Suprapubic skin (tissue), 4 donors: ENCODE results near the gene TRMT2A. TPM values are rescaled to one million over a fixed set of nuclear protein-coding genes. Genes with fewer than 3 reads are reported as not detected.

Source experiments
- DNase-seq, 2 donors: peaks; one replicate each; pipeline ENCODE4 v3.0.0-alpha.2; 2019; ENCODE audit warnings: low spot score in 2 of 2
- H3K27ac ChIP-seq: fragments of 200-600 bp; sonication (generic); one replicate; pipeline ENCODE4 v1.5.1; 2019
- H3K27me3 ChIP-seq: fragments of 200-600 bp; sonication (generic); one replicate; pipeline ENCODE4 v1.5.1; 2019
- H3K36me3 ChIP-seq: fragments of 200-600 bp; sonication (generic); one replicate; pipeline ENCODE4 v1.5.1; 2019
- H3K4me1 ChIP-seq: fragments of 200-600 bp; sonication (generic); one replicate; pipeline ENCODE4 v1.5.1; 2019
- H3K4me3 ChIP-seq: fragments of 200-600 bp; sonication (generic); one replicate; pipeline ENCODE4 v1.5.1; 2019; ENCODE audit warnings: mild to moderate bottlenecking
- H3K9me3 ChIP-seq: fragments of 200-600 bp; sonication (generic); one replicate; pipeline ENCODE4 v1.5.1; 2019
- CTCF ChIP-seq, 2 donors: fragments of 200-600 bp in 1 of 2; fragments of 450-650 bp in 1 of 2; sonication (generic) in 1 of 2; IDR thresholded peaks; one replicate each; pipeline ENCODE4 v1.5.1; 2016 to 2019; ENCODE audit warnings: antibody characterized with exemption in 2 of 2, mild to moderate bottlenecking in 1 of 2, moderate library complexity in 1 of 2
- EP300 ChIP-seq: sonication (generic); formaldehyde crosslinking; IDR thresholded peaks from one replicate; pipeline ENCODE4 v1.6.1; 2017; ENCODE audit warnings: antibody characterized with exemption
- POLR2A ChIP-seq, 2 donors: fragments of 450-650 bp; IDR thresholded peaks; one replicate each; pipeline ENCODE4 v1.6.1; 2017; ENCODE audit warnings: antibody characterized with exemption in 2 of 2, mild to moderate bottlenecking in 2 of 2, moderate library complexity in 2 of 2
- POLR2AphosphoS5 ChIP-seq, 3 donors: sonication (generic); formaldehyde crosslinking; IDR thresholded peaks; one replicate each; pipeline ENCODE4 v1.6.1; 2017; ENCODE audit warnings: antibody characterized with exemption in 3 of 3
- WGBS: methylation state at CpG from one replicate; pipeline ENCODE4 v1.1.5; 2018; 5-methylcytosine and 5-hydroxymethylcytosine counted together
- total RNA-seq, 4 donors: library from RNA; depleted of rRNA; stranded (reverse); fragments of >200 nt; gene quantifications; one replicate each; pipeline ENCODE4 v1.1.0, GENCODE V29; 2016

The TRMT2A gene
- total RNA-seq, 4 donors from 2014 or later = 52.0 to 98.6 (median 55.7) TPM

GRCh38 chr22:20096574-20097420 lies 20.2 kb downstream of the TRMT2A start:
- Histone ChIP-seq H3K9me3 (peaks cover 4% of the 10 kb centered on the region), H3K36me3 (peaks cover 91% of the 10 kb centered on the region), H3K4me1 (peaks cover 3% of the 10 kb centered on the region), H3K27me3 (no peaks in the 10 kb centered on the region), H3K4me3 (no peak overlapping the region), H3K27ac (no peak overlapping the region)
- TF ChIP-seq CTCF (IDR thresholded peaks at IDR 0.05) = no peak
- TF ChIP-seq POLR2A (IDR thresholded peaks at IDR 0.05) = no peak
- no peak for TF ChIP-seq POLR2AphosphoS5 (IDR thresholded peaks at IDR 0.05)
- TF ChIP-seq EP300 = no peak
- DNase-seq = no peak
- 98% methylated on average over 2 of the region's 2 CpGs for WGBS

GRCh38 chr22:20095521-20095920 lies 21.5 kb downstream of the TRMT2A start:
- H3K27me3 ChIP-seq = no peaks in the 10 kb centered on the region
- WGBS = 92% methylated on average over 4 of the region's 4 CpGs
- peaks cover 3% of the 10 kb centered on the region for H3K4me1 ChIP-seq
- no peak overlapping the region for H3K4me3 ChIP-seq
- H3K36me3 ChIP-seq = peaks cover 98% of the 10 kb centered on the region
- peaks cover 4% of the 10 kb centered on the region for H3K9me3 ChIP-seq
- H3K27ac ChIP-seq = no peak overlapping the region
- TF ChIP-seq POLR2AphosphoS5 (IDR thresholded peaks at IDR 0.05) (no peak), POLR2A (IDR thresholded peaks at IDR 0.05) (no peak), CTCF (IDR thresholded peaks at IDR 0.05) (no peak), EP300 (no peak)
- DNase-seq = no peak

- Histone ChIP-seq H3K36me3 (peaks cover 98% of the 10 kb centered on the region), H3K9me3 (peaks cover 4% of the 10 kb centered on the region), H3K27ac (no peak overlapping the region), H3K4me3 (no peak overlapping the region), H3K4me1 (no peaks in the 10 kb centered on the region), H3K27me3 (no peaks in the 10 kb centered on the region)
- TF ChIP-seq POLR2AphosphoS5 (IDR thresholded peaks at IDR 0.05) = no peak
- no peak for TF ChIP-seq CTCF (IDR thresholded peaks at IDR 0.05)
- TF ChIP-seq EP300 = no peak
- TF ChIP-seq POLR2A (IDR thresholded peaks at IDR 0.05) = no peak
- 95% methylated on average over 15 of the region's 15 CpGs for WGBS
- DNase-seq = no peak
Measured at GRCh38 chr22:20094197-20094807, 22.7 kb downstream of the TRMT2A start.

GRCh38 chr22:20093418-20094196 lies 23.4 kb downstream of the TRMT2A start:
- H3K27ac ChIP-seq = no peak overlapping the region
- TF ChIP-seq POLR2AphosphoS5 (IDR thresholded peaks at IDR 0.05) (no peak), EP300 (no peak), POLR2A (IDR thresholded peaks at IDR 0.05) (no peak), CTCF (IDR thresholded peaks at IDR 0.05) (no peak)
- WGBS = 81% methylated on average over 13 of the region's 13 CpGs
- H3K4me1 ChIP-seq = no peaks in the 10 kb centered on the region
- DNase-seq = no peak
- H3K9me3 ChIP-seq = peaks cover 4% of the 10 kb centered on the region
- H3K27me3 ChIP-seq = no peaks in the 10 kb centered on the region
- peaks cover 98% of the 10 kb centered on the region for H3K36me3 ChIP-seq
- no peak overlapping the region for H3K4me3 ChIP-seq

- peaks cover 4% of the 10 kb centered on the region for H3K9me3 ChIP-seq
- TF ChIP-seq EP300 (no peak), CTCF (IDR thresholded peaks at IDR 0.05) (no peak), POLR2AphosphoS5 (IDR thresholded peaks at IDR 0.05) (no peak), POLR2A (IDR thresholded peaks at IDR 0.05) (no peak)
- DNase-seq = no peak
- no peaks in the 10 kb centered on the region for H3K4me1 ChIP-seq
- no peak overlapping the region for H3K27ac ChIP-seq
- peaks cover 100% of the 10 kb centered on the region for H3K36me3 ChIP-seq
- 94% methylated on average over 11 of the region's 11 CpGs for whole genome bisulfite sequencing
- no peaks in the 10 kb centered on the region for H3K27me3 ChIP-seq
- H3K4me3 ChIP-seq = no peak overlapping the region
Measured at GRCh38 chr22:20092477-20092854, 24.6 kb downstream of the TRMT2A start.
